Skeletal muscle cell (primary cell): ENCODE results near the gene POLN.
A peak's percentile ranks its signal among the peaks of the same experiment; 100 is the strongest.
"Not testable (repeated sequence)": the region's sequence is repeated elsewhere in the genome, so short reads cannot be mapped to it uniquely, and the experiment has no call there.

Experiments used
- DNase-seq: peaks from one replicate; pipeline ENCODE4 v3.0.0-alpha.2; 2010; ENCODE audit warnings: low read depth
- H3K4me3 ChIP-seq: 2 replicates; pipeline ENCODE4 v1.5.1; 2011; ENCODE audit warnings: low read depth, mild to moderate bottlenecking, control low read depth, low read length, moderate library complexity

The POLN gene

DNA sequence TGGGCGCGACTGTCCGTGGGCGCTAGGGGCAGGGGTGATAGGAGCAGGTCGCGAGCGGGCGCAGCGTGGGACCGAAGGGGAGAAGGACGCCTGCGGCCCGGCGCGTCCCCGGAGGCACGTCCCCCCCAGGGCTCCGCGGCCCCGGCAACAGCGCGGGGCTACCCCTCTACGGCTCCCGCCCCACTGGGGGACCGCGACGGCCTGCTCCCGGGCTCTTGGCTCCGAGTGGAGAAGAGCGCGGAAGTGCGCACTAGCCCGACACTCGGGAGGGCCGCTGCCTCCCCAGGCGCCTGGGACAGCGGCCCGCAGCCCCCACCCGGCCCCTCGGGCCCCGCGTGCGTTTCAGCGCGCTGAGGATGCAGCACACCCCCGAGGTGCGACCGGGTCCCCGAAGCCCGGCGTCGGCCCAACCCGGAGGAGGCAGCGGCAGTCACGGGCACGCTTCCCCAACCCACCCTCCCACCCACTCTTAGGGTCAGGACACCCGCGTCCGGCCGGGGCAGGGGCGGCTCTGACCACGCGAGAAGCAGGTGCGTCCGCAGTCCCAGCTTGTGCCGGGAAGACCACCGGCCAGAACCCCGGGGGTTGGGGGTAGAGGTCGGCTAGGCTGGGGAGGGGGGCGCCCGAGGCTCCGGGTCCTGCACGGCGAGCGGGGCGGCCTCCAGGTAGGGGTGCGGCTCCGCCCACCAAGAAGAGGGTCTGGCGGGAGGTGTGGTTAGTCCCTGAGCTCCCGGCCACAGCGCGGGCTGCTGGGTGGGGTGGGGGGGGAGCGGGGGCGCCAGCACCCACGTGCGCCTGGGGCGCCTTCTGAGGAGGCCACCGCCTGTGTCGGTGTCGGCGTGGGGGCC lies 201.3 kb downstream of the POLN start:
- DNase-seq: no peak
- peak overlapping the region; percentile 76 for H3K4me3 ChIP-seq

GRCh38 chr4:2036866-2037265 lies 205.1 kb downstream of the POLN start:
- no peak for DNase-seq
- H3K4me3 ChIP-seq: no peak overlapping the region

GRCh38 chr4:2036327-2036726 lies 205.6 kb downstream of the POLN start:
- DNase-seq: no peak
- no peak overlapping the region for H3K4me3 ChIP-seq

GRCh38 chr4:2031161-2031560 lies 210.8 kb downstream of the POLN start:
- not testable (repeated sequence) for DNase-seq, H3K4me3 ChIP-seq

- not testable (repeated sequence) for H3K4me3 ChIP-seq, DNase-seq
These were observed 214.8 kb downstream of the POLN start for GRCh38 chr4:2027120-2027519.

- no peak for DNase-seq
- no peak overlapping the region for H3K4me3 ChIP-seq
These were observed 216.1 kb downstream of the POLN start for GRCh38 chr4:2025817-2026216.

- DNase-seq: no peak
- H3K4me3 ChIP-seq: no peak overlapping the region
These were observed 217.2 kb downstream of the POLN start for GRCh38 chr4:2024683-2025082.
